ENCODE results near the gene CA10.

DNA sequence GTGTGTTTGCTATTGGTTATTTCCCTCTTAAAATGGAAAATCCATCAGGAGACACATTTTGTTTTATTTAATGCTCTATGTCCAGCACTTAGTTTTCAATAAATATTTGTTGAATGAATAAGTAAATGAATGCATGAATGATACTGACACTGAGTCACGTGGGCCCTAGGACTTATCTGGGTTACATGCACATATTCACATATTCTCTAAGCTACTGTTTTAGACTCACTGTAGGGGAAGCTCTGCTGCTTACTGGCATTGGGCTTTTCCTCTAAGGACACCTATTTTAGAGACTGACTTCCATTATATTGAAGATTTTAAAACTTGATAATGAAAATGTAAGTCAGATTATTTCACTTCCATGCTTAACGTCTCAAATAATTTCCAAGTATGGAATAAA, 571.0 kb downstream of the CA10 start:
- TF ChIP-seq CTCF (conservative IDR thresholded peaks at IDR 0.05; ENCODE audit: low read depth, low read length) = no peak
- TF ChIP-seq RFX5 (IDR thresholded peaks at IDR 0.05; ENCODE audit: low read depth, low read length) = no peak
- TF ChIP-seq POLR2A (IDR thresholded peaks at IDR 0.05; ENCODE audit: low read depth, low read length) = no peak
- TF ChIP-seq CEBPB (IDR thresholded peaks at IDR 0.05; ENCODE audit: low read depth, low read length) = no peak
- TF ChIP-seq USF2 (IDR thresholded peaks at IDR 0.05; ENCODE audit: low read depth, low read length) = no peak
- no peak for TF ChIP-seq MAFK (IDR thresholded peaks at IDR 0.05; ENCODE audit: low read depth, low read length)
